ENCODE results near the gene CACNG8. TPM values are rescaled to one million over a fixed set of nuclear protein-coding genes. Genes with fewer than 3 reads are reported as not detected.

The CACNG8 gene
- total and polyA plus RNA-seq, 2 experiments from 2014 or later, result 0.06 to 0.13 TPM

GRCh38 chr19:53927739-53928138, 35.0 kb upstream of the CACNG8 start:
- peak; percentile 86 for DNase-seq (ENCODE audit: low spot score)

GRCh38 chr19:53936029-53936428, 26.7 kb upstream of the CACNG8 start:
- WGBS (ENCODE audit: low lambda C conversion rate, missing lambda C conversion rate), result 60% methylated on average over 7 of the region's 7 CpGs
- Histone ChIP-seq H2AFZ (no peak overlapping the region), H3K36me3 (replicated peaks; ENCODE audit: insufficient read depth, low read depth) (no peaks in the 10 kb centered on the region), H3K9me2 (replicated peaks; ENCODE audit: insufficient read depth) (no peaks in the 10 kb centered on the region), H3K4me2 (no peak overlapping the region), H3K9me3 (ENCODE audit: low read depth) (no peaks in the 10 kb centered on the region), H3K79me2 (no peaks in the 10 kb centered on the region), H3K27me3 (peaks cover 15% of the 10 kb centered on the region), H3K4me1 (ENCODE audit: insufficient read depth) (no peaks in the 10 kb centered on the region), H3K4me3 (no peak overlapping the region), H4K20me1 (ENCODE audit: insufficient read depth, poor library complexity, severe bottlenecking) (no peaks in the 10 kb centered on the region), H3K27ac (no peak overlapping the region)
- TF ChIP-seq EZH2phosphoT487 (IDR thresholded peaks at IDR 0.05; ENCODE audit: low read depth, severe bottlenecking, unreplicated experiment), result no peak
- no peak for TF ChIP-seq CTCF (IDR thresholded peaks at IDR 0.05; ENCODE audit: poor library complexity)
- no peak for TF ChIP-seq EZH2 (IDR thresholded peaks at IDR 0.05; ENCODE audit: borderline replicate concordance)
- DNase-seq (ENCODE audit: low spot score), result no peak

More at GRCh38 chr19:53927739-53928138, 35.0 kb upstream of the CACNG8 start:
- H2AFZ ChIP-seq, result no peak overlapping the region
- no peaks in the 10 kb centered on the region for H3K27me3 ChIP-seq
- no peak overlapping the region for H3K27ac ChIP-seq
- H3K4me1 ChIP-seq (ENCODE audit: insufficient read depth), result no peaks in the 10 kb centered on the region
- no peak overlapping the region for H3K4me2 ChIP-seq
- no peak for TF ChIP-seq EZH2 (IDR thresholded peaks at IDR 0.05; ENCODE audit: borderline replicate concordance)
- TF ChIP-seq CTCF (IDR thresholded peaks at IDR 0.05; ENCODE audit: poor library complexity), result no peak
- no peak for TF ChIP-seq EZH2phosphoT487 (IDR thresholded peaks at IDR 0.05; ENCODE audit: low read depth, severe bottlenecking, unreplicated experiment)
- WGBS (ENCODE audit: low lambda C conversion rate, missing lambda C conversion rate), result 37% methylated on average over 8 of the region's 8 CpGs
- H4K20me1 ChIP-seq (ENCODE audit: insufficient read depth, poor library complexity, severe bottlenecking), result no peaks in the 10 kb centered on the region
- no peaks in the 10 kb centered on the region for H3K9me3 ChIP-seq (ENCODE audit: low read depth)
- H3K36me3 ChIP-seq (replicated peaks; ENCODE audit: insufficient read depth, low read depth), result no peaks in the 10 kb centered on the region
- no peak overlapping the region for H3K4me3 ChIP-seq
- no peaks in the 10 kb centered on the region for H3K79me2 ChIP-seq
- H3K9me2 ChIP-seq (replicated peaks; ENCODE audit: insufficient read depth), result no peaks in the 10 kb centered on the region

GRCh38 chr19:53942001-53942786, 20.5 kb upstream of the CACNG8 start:
- Histone ChIP-seq H3K27me3 (peaks cover 65% of the 10 kb centered on the region), H4K20me1 (ENCODE audit: insufficient read depth, poor library complexity, severe bottlenecking) (no peaks in the 10 kb centered on the region), H3K4me2 (no peak overlapping the region), H3K4me3 (no peak overlapping the region), H3K79me2 (no peaks in the 10 kb centered on the region), H3K9me3 (ENCODE audit: low read depth) (no peaks in the 10 kb centered on the region), H3K27ac (no peak overlapping the region), H3K36me3 (replicated peaks; ENCODE audit: insufficient read depth, low read depth) (no peaks in the 10 kb centered on the region), H3K9me2 (replicated peaks; ENCODE audit: insufficient read depth) (no peaks in the 10 kb centered on the region), H3K4me1 (ENCODE audit: insufficient read depth) (no peaks in the 10 kb centered on the region), H2AFZ (no peak overlapping the region)
- TF ChIP-seq EZH2phosphoT487 (IDR thresholded peaks at IDR 0.05; ENCODE audit: low read depth, severe bottlenecking, unreplicated experiment) (no peak), EZH2 (IDR thresholded peaks at IDR 0.05; ENCODE audit: borderline replicate concordance) (peak; percentile 62), CTCF (IDR thresholded peaks at IDR 0.05; ENCODE audit: poor library complexity) (no peak)
- 10% methylated on average over 40 of the region's 55 CpGs for WGBS (ENCODE audit: low lambda C conversion rate, missing lambda C conversion rate)
- DNase-seq (ENCODE audit: low spot score), result peak; percentile 24

Measured in hepatocyte (in vitro differentiated cells).